ENCODE results near the gene NTNG1.

NTNG1 gene

DNA sequence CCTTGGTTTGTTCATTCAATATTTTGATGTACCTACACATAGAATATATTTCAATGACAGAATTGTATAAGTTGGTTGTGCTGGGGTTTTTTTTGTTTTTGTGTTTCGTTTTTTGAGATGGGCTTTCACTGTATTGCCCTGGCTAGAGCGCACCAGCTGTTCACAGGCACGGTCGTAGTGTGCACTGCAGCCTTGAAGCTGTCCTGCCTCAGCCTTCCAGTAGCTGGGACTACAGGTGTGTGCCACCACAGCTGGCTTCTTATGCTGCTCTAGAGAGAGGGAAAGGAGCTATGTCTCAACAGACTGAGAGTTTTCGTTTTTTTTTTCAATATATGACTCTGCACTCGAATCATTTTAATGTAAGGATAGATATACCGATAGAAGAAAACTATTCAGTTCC, 102.6 kb downstream of the NTNG1 start:
- TF ChIP-seq, protein P1, sequence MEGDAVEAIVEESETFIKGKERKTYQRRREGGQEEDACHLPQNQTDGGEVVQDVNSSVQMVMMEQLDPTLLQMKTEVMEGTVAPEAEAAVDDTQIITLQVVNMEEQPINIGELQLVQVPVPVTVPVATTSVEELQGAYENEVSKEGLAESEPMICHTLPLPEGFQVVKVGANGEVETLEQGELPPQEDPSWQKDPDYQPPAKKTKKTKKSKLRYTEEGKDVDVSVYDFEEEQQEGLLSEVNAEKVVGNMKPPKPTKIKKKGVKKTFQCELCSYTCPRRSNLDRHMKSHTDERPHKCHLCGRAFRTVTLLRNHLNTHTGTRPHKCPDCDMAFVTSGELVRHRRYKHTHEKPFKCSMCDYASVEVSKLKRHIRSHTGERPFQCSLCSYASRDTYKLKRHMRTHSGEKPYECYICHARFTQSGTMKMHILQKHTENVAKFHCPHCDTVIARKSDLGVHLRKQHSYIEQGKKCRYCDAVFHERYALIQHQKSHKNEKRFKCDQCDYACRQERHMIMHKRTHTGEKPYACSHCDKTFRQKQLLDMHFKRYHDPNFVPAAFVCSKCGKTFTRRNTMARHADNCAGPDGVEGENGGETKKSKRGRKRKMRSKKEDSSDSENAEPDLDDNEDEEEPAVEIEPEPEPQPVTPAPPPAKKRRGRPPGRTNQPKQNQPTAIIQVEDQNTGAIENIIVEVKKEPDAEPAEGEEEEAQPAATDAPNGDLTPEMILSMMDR (IDR thresholded peaks at IDR 0.05): no peak

DNA sequence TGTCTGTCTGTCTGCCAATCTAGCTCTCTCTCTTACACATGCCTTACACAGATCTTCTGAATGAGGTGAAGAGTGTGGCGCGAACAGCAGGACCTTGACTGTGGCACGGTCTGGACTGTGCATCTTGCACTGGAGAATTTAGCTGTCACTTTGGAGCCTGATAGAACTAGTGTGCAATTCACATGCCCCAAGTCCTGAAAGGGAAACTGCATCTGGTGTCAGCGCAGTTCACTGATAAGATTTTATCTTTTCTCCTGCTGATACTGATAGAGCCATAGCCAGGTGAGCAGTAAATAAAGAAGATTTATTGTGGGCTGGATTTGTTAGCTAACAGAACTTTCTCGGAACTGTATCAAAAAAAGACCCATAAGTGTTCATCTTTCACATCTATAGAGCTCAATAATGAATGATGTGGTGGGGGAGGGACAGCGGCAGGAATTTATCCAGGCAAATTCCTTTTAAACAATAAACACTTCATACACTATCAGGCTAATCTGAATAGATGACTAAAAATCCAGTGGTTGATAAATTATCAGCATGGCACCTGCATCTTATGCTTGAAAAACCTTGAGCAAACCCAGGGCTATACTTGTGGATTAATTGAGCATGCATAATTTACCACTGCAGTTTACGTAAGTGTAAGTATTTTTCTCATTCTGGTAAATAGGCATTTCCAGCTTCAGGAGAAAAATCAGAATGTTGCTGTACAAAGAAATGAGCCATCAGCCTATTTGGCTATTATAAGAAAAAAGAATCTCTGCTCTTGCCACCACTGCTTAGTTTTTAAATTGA, 104.1 kb downstream of the NTNG1 start:
- TF ChIP-seq, protein P1 (IDR thresholded peaks at IDR 0.05): no peak

DNA sequence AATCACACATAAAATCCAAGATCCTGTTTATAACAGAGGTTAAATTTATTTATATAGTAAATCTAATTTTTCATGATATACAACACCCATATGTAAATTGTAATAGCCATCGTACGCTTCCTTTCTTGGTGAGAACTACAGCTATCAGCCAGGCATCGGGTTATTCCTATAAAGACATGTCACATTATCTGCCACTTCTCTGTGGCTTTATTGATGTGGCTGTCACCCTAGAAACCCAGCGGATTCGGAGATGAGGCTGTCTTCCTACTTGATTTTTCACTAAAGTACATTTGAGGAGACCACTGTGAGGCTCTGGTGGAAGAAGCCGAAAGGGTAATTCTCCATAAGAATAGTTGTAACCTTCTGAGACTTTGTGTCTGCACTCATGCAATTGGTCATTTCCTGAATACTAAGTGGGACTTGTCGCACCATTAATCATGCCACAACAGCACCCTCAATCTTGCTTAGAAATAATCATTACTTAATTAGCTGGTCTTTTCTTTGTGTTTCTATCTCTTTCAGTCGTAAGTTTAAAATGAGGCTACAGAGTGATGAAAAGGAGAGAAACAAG, 106.0 kb downstream of the NTNG1 start:
- TF ChIP-seq, protein P1 (IDR thresholded peaks at IDR 0.05): no peak

DNA sequence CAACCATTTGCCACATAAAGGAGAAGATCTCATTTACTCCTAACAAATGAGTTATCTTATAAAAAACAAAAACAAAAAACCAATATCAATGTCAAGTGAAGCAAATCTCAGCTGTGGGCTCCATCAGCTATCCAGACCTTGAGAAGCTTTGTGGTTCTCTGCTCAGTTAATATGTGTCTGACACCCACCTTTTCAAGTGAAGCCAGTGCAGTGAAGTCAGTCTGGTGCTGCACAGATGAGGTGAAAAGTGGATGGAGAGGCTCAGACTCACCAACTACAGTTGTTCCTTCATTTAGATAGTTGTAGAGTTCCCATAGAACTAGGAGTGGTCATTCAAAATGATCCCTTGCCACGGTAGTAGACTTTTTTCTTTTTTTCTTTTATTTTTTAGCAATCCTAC, 106.8 kb downstream of the NTNG1 start:
- TF ChIP-seq, protein P1 (IDR thresholded peaks at IDR 0.05): no peak

DNA sequence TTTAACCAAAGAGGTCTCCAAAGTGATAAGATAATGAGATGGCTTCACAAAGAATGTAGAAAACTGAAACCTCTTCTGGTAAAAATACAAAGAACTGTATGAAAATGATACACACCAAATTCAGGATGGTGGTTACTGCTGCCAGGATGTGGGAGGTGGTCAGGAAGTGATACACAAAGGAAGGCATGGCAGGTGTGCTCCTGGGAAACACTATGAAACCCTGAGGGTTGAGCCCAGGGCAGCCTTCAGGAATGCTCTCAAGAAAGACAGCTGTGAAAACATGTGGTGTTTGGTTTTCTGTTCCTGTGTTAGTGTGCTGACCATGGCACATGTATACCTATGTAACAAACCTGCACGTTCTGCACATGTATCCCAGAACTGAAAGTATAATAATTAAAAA, 109.3 kb downstream of the NTNG1 start:
- TF ChIP-seq, protein P1 (IDR thresholded peaks at IDR 0.05): no peak

DNA sequence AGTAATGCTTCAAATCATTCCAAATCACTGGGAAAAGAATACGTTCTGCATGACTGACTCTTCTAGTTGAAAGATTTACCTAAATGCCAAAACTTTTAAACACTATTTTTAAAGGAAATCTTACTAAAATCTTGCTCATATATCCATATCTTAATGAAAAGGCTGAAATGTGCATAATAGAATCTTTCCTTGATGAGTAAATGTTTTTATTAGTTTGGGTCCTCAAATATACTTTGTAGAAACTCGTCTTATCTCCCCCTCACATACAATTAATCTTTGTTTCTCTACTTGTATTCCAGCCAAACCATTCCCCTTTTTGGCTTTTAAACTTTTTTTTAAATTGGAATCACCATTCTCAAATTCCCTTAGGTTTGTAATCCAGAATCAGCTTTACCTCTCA, 110.2 kb downstream of the NTNG1 start:
- TF ChIP-seq, protein P1 (IDR thresholded peaks at IDR 0.05): no peak

DNA sequence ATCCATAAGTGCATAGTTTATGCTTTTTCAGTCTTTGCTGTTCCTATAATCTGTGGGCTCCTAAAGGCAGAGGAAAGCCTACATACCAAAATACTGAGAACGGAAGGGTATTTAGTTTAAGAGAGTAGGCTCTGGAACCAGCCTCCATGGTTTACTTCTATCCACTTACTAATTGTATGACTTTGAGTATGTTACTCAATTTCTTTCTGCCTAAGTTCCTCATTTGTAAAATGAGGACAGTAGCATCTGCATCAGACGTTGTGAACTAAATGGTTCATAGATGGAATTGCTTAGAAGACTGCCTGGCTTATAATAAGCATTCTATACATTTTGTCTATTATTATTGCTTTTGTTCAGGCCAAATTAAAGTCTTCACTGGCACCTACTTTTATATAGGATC, 111.0 kb downstream of the NTNG1 start:
- TF ChIP-seq, protein P1 (IDR thresholded peaks at IDR 0.05): no peak

All from LNCAP (cell line).